Pancreas (tissue), 10 donors: Measurements from ENCODE around the gene KIF2A. TPM values are rescaled to one million over a fixed set of nuclear protein-coding genes. Genes with fewer than 3 reads are reported as not detected.

ENCODE experiments used
- ATAC-seq, 4 donors: fragments of 200-7000 bp; cut with Tn5 transposase; one replicate each; pipeline versions ENCODE4 v1.8.0 to v1.9.1; 2020; ENCODE audit warnings: mild to moderate bottlenecking in 4 of 4, moderate library complexity in 4 of 4
- DNase-seq, 6 donors: peaks; one replicate each; pipeline ENCODE4 v3.0.0-alpha.2; 2020
- FAIRE-seq: peaks from 2 replicates; lab custom pipeline; 2012; peaks lifted over from hg19 to GRCh38; lab: Jason Lieb, UNC
- H3K27ac ChIP-seq, 4 donors: fragments of 200-600 bp; sonication (generic); 1 replicate in 3 of 4; 2 replicates in 1 of 4; pipeline versions ENCODE4 v1.5.0 to v1.8.0; 2020
- H3K27me3 ChIP-seq, 4 donors: fragments of 200-600 bp; one replicate each; pipeline ENCODE4 v1.8.0; 2021
- H3K36me3 ChIP-seq, 3 donors: fragments of 200-600 bp; sonication (generic) in 1 of 3; one replicate each; pipeline versions ENCODE4 v1.5.0 to v1.8.0; 2020 to 2021
- H3K4me1 ChIP-seq, 3 donors: fragments of 200-600 bp; one replicate each; pipeline ENCODE4 v1.8.0; 2021
- H3K4me3 ChIP-seq, 4 donors: fragments of 200-600 bp; sonication (generic) in 2 of 4; one replicate each; pipeline versions ENCODE4 v1.5.0 to v1.8.0; 2020 to 2021
- H3K9me3 ChIP-seq, 4 donors: fragments of 200-600 bp; one replicate each; pipeline ENCODE4 v1.8.0; 2021
- CTCF ChIP-seq, 4 donors: fragments of 200-600 bp; sonication (generic) in 3 of 4; IDR thresholded peaks; one replicate each; pipeline versions ENCODE4 v1.5.0 to v1.8.0; 2021; ENCODE audit warnings: antibody characterized with exemption in 4 of 4
- WGBS, 2 donors: extraction: QIAGEN DNeasy Blood & Tissue Kit; methylation state at CpG; one replicate each; pipeline ENCODE4 v1.1.7; 2013; 5-methylcytosine and 5-hydroxymethylcytosine counted together
- intact Hi-C, 3 donors: fragments of 100-400 bp; cut with DNase I; formaldehyde crosslinking; loops; one replicate each; pipeline versions ENCODE4 v1.11.1 to v1.14.2; 2022
- polyA plus RNA-seq, 2 donors: library from polyadenylated mRNA; stranded (reverse); fragments of 200-250 nt; gene quantifications; one replicate each; pipeline ENCODE4 v1.2.3, GENCODE V29; 2013
- total RNA-seq, 6 donors: library from RNA; stranded (reverse); fragmentation: NEBNext Ultra II Directional in 4 of 6; extraction: Animal tissue kit (Norgen Biotek cat#: 25700) in 4 of 6; gene quantifications; one replicate each; pipeline versions ENCODE4 v1.2.1 to v1.2.4, GENCODE V29; 2021 to 2023
- donor health status: healthy with polysubstance abuse.
- donor health status: DM: no; HTN: no; CAD: no; lungs with moderate emphysema.
- donor health status: DM: no; HTN: no; CAD: no.
- donor health status: control.
- donor health status: control.
- donor health status: Bipolar disorder and iron deficiency.
- donor health status: DM: yes; HTN: yes; CAD: no.
- donor health status: DM: no; HTN: no; CAD: no.
- donor health status: DM: no; HTN: no; CAD: no.
- donor health status: DM: yes; HTN: yes; CAD: no.

Gene KIF2A
- total and polyA plus RNA-seq, 8 donors = 3.7 to 24.5 (median 14.4) TPM

GRCh38 chr5:62346748-62347147 lies 40.7 kb downstream of the KIF2A start:
- Histone ChIP-seq H3K36me3 (peaks cover 0 to 3% (median 0%) of the 10 kb centered on the region in 3 donors), H3K4me1 (peaks cover 0 to 3% (median 0%) of the 10 kb centered on the region in 3 donors), H3K4me3 (no peak overlapping the region), H3K27ac (no peak overlapping the region), H3K27me3 (no peaks in the 10 kb centered on the region), H3K9me3 (no peaks in the 10 kb centered on the region)
- intact Hi-C loops = no loop called here
- TF ChIP-seq CTCF (IDR thresholded peaks at IDR 0.05) = no peak
- FAIRE-seq (no peak), DNase-seq (no peak), ATAC-seq (no peak)
- 79 to 80% methylated on average over 2 of the region's 2 CpGs for WGBS, 2 donors

GRCh38 chr5:62347928-62348327 lies 41.9 kb downstream of the KIF2A start:
- intact Hi-C loops = no loop called here
- Histone ChIP-seq H3K4me1 (peaks cover 0 to 3% (median 0%) of the 10 kb centered on the region in 3 donors), H3K36me3 (peaks cover 0 to 3% (median 0%) of the 10 kb centered on the region in 3 donors), H3K4me3 (no peak overlapping the region), H3K9me3 (no peaks in the 10 kb centered on the region), H3K27ac (no peak overlapping the region), H3K27me3 (no peaks in the 10 kb centered on the region)
- WGBS, 2 donors = 63 to 66% methylated on average over 1 of the region's 1 CpG
- ATAC-seq (peak in 1 of 4 donors; percentile 59), FAIRE-seq (no peak), DNase-seq (no peak)
- no peak for TF ChIP-seq CTCF (IDR thresholded peaks at IDR 0.05)

- Histone ChIP-seq H3K27me3 (no peaks in the 10 kb centered on the region), H3K36me3 (peaks cover 0 to 8% (median 0%) of the 10 kb centered on the region in 3 donors), H3K9me3 (no peaks in the 10 kb centered on the region), H3K27ac (no peak overlapping the region), H3K4me1 (peaks cover 0 to 3% (median 0%) of the 10 kb centered on the region in 3 donors), H3K4me3 (no peak overlapping the region)
- DNase-seq (no peak), ATAC-seq (no peak), FAIRE-seq (peak; percentile 5)
- TF ChIP-seq CTCF (IDR thresholded peaks at IDR 0.05) = no peak
- intact Hi-C loops = no loop called here
- WGBS, 2 donors = 95 to 100% methylated on average over 1 of the region's 1 CpG
These were observed 42.9 kb downstream of the KIF2A start for GRCh38 chr5:62348723-62349481.

- Histone ChIP-seq H3K36me3 (peaks cover 0 to 8% (median 0%) of the 10 kb centered on the region in 3 donors), H3K4me3 (no peak overlapping the region), H3K27ac (no peak overlapping the region), H3K27me3 (no peaks in the 10 kb centered on the region), H3K4me1 (no peaks in the 10 kb centered on the region), H3K9me3 (no peaks in the 10 kb centered on the region)
- intact Hi-C loops = loop anchor here in 1 of 3 donors (10.0 kb wide), 1 partner anchor 139 kb away; no protein-coding TSS in a partner anchor
- ATAC-seq (peak; percentile 77 to 96 (median 93)), DNase-seq (no peak), FAIRE-seq (peak; percentile 87)
- TF ChIP-seq CTCF (IDR thresholded peaks at IDR 0.05) = peak; percentile 22 to 53 (median 36)
These were observed 48.2 kb downstream of the KIF2A start for GRCh38 chr5:62354028-62354874.
